Cardiac fibroblast (primary cell): ENCODE results near the gene EZR.

Experiments used
- DNase-seq, 2 donors: peaks; one replicate each; pipeline versions ENCODE4 v3.0.0 to v3.0.0-alpha.2; 2010; ENCODE audit warnings: low read depth in 2 of 2
- H3K4me3 ChIP-seq, 2 donors: replicated peaks in 1 of 2; 1 replicate in 1 of 2; 2 replicates in 1 of 2; pipeline ENCODE4 v1.5.1; 2011; ENCODE audit warnings: low read depth in 2 of 2, low read length in 2 of 2, mild to moderate bottlenecking in 2 of 2, moderate library complexity in 1 of 2
- TF ChIP-seq, protein P1 (sequence below): IDR thresholded peaks from one replicate; pipeline ENCODE4 v1.5.1; 2011; ENCODE audit warnings: low read depth, mild to moderate bottlenecking, low read length, inconsistent platforms

Gene EZR

DNA sequence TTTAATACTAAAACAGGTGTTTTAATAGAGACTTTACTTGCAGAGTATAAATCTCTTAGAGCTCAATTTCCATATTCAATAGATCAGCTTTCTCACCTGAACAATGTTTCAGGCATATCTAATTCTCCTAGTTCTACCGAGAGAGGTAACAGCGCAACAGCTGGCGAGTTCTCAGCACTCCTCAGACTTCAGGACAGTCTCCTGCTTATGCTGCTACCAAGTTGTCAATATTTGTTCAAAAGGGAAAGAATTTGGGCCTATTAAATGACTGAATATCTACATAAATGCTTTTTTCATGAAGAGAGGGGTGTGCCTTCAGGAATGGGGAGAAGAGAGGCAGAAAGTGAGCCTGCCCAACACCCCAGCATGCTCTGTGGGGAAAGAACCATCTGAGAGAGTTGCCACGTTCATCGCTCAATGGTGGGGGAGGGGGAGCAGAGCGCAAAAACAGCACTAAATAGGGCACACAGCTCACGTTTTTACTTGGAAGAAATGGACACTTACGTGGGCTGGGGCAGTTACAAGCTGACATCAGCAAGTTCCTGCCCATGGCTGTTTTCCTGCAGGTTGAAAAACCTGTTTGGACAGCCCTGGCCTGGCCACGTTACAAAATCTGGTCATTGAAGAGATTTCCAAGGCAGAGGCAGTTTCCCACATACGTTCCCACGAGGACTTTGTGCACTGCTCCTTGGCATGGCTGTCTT lies 38.0 kb downstream of the EZR start:
- TF ChIP-seq, protein P1, sequence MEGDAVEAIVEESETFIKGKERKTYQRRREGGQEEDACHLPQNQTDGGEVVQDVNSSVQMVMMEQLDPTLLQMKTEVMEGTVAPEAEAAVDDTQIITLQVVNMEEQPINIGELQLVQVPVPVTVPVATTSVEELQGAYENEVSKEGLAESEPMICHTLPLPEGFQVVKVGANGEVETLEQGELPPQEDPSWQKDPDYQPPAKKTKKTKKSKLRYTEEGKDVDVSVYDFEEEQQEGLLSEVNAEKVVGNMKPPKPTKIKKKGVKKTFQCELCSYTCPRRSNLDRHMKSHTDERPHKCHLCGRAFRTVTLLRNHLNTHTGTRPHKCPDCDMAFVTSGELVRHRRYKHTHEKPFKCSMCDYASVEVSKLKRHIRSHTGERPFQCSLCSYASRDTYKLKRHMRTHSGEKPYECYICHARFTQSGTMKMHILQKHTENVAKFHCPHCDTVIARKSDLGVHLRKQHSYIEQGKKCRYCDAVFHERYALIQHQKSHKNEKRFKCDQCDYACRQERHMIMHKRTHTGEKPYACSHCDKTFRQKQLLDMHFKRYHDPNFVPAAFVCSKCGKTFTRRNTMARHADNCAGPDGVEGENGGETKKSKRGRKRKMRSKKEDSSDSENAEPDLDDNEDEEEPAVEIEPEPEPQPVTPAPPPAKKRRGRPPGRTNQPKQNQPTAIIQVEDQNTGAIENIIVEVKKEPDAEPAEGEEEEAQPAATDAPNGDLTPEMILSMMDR = no peak
- DNase-seq = no peak
- no peak overlapping the region for H3K4me3 ChIP-seq

DNA sequence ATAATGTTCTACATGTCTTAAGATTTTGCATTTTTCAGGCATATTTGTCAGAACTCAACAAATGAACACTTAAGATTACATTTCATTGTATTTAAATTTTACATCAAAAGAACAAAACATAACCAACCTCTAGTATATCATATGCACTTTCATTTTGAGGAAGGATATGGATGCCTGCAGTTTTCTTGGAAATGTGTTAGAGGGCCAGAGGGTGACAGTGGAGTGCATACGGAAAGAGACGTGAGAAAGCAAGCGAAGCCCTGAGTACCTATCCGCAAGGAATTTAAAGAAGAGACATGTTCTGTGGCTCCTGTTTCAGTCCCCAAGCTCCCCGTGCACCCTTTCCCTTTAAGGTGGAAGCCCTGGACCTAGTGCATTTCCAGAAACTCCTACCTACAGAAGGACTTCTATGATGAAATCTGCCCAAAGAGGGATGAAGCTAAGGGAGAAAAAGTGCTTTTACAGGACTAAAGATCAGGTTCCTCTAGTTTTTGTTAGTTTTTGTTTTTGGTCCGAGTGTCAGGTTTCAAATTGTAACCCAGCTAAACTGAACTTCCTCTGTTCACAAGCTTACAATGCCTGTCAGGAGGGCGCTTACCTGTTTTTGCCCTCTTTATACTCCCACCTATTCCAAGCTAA lies 38.8 kb downstream of the EZR start:
- TF ChIP-seq, protein P1 = no peak
- no peak for DNase-seq
- no peak overlapping the region for H3K4me3 ChIP-seq

DNA sequence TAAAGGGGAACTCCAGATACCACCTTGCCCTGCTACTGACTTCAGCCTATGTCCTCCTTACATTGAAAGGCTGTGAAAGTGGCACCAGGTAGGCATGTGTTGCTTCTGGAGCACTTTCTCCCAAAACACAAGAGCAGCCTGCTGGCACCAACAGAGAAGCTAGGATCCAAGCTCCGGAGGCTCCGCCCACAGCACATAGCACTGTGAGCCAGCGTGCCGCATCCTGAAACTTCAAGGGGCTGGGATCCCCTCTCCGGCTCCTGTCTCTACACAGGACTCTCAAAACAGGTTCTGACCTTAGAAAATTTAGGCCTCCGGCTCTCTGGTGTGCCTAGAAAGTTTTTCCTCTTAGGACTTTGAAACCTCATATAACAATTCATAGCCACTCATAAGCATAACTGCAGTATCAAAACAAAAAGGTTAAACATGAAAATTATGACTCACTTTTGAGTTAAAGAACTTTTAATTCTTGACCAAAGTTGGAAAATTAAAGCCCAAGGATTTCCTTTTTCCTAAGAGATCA lies 41.1 kb downstream of the EZR start:
- no peak for DNase-seq
- TF ChIP-seq, protein P1 = no peak
- no peak overlapping the region for H3K4me3 ChIP-seq

DNA sequence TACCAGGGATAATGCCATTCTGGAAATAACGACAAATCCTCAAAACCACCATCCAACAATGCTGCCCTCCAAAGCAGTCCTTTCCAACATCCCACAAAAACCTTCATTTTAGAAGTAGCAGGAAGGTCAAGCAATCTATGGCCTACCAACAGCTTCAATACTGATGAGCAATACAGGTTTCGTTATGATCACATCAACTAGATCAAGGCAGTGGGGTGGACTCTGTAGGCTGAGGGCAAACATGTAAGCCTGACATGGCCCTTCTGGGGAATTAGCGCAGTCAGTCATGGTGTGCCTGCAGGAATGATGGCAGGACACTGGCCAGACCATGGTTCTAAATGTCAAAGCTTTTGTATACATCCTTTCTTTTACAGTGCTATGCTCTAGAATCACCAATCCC lies 41.7 kb downstream of the EZR start:
- TF ChIP-seq, protein P1 = no peak
- no peak overlapping the region for H3K4me3 ChIP-seq
- no peak for DNase-seq

DNA sequence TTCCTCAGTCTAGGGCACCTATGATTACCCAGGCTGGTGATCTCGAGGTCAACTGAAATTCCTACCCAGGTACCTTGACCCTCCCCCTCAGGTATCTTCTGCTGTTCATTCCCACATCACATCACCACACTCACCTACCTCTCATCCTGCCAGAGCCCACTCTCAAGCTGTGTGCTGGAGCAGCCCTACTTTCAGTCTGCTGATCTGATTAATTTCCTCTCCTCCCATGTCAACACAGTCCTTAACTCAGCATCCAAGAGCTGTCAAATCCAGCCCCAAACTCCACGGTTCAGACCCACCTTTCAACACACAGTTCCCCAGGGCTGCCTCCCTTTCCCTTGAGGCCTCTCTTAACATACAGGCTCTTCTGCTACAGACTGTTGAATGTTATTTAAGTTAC lies 42.4 kb downstream of the EZR start:
- DNase-seq = no peak
- H3K4me3 ChIP-seq = no peak overlapping the region

DNA sequence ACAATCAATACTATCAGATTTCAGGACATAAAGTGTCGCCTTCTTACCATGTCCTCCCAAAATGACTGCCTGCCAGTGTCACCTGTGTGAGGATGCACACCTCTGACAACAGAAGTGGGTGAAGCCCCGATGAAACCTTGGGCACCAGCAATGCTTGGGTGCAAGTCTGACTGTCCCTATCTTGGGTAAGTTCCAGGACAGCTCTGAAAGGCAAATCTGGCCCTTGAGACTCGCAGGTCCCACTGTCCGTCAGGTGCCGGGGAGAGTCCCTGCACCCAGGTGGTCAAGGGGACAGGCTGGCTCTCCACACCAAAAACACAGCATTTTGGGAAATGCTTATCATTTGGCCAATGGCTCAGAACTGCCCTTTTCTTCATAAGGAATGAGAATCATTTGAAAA lies 43.3 kb downstream of the EZR start:
- DNase-seq = no peak
- TF ChIP-seq, protein P1 = no peak
- H3K4me3 ChIP-seq = no peak overlapping the region

More for the DNA sequence above, 42.4 kb downstream of the EZR start:
- TF ChIP-seq, protein P1 = no peak
